ENCODE data around the gene GAS7. TPM values are rescaled to one million over a fixed set of nuclear protein-coding genes. Genes with fewer than 3 reads are reported as not detected.

GAS7 gene
- total and polyA plus RNA-seq, 9 of the 15 experiments (the other 6 are each of a cell fraction or from before 2014, with no cell fraction given) = 0.11 to 0.33 TPM; not detected in 7

DNA sequence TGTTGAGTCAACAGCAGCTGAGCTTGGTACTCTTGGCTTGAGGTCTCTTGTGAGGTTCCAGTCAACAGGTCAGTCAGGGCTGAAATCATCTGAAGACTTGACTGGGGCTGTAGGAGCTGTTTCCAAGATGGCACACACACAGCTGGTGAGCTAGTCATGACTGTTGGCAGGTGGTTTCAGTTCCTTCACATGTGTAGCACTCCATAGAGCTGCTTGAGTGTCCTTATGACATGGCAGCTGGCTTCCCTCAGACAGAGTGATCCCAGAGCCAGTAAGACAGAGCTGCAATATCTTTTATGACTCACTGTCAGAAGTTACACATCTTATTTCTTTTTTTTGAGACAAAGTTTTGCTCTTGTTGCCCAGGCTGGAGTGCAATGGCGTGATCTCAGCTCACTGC lies 19.5 kb upstream of the GAS7 start:
- Histone ChIP-seq H2AFZ (ENCODE audit: low read depth, low read length) (no peak overlapping the region), H3K4me3 (no peak overlapping the region), H3K36me3 (ENCODE audit: control insufficient read depth, insufficient read depth, low read length) (no peaks in the 10 kb centered on the region), H3K27me3 (ENCODE audit: control insufficient read depth in 2 of 2, insufficient read depth in 2 of 2, low read length in 2 of 2) (no peaks in the 10 kb centered on the region; a peak in 1 of 5 replicates), H4K20me1 (replicated peaks; ENCODE audit: control insufficient read depth, insufficient read depth, low read length) (no peaks in the 10 kb centered on the region), H3K4me1 (replicated peaks in 1 of 2; ENCODE audit: control insufficient read depth in 2 of 2, insufficient read depth in 2 of 2, low read length in 2 of 2) (no peaks in the 10 kb centered on the region), H3K4me2 (ENCODE audit: insufficient read depth, low read length) (no peak overlapping the region), H3K9me3 (replicated peaks; ENCODE audit: control insufficient read depth, insufficient read depth, low read depth, low read length) (no peaks in the 10 kb centered on the region), H3K27ac (ENCODE audit: extremely low read depth, low read depth, low read length) (no peak overlapping the region), H3K9ac (ENCODE audit: insufficient read depth in 1 of 2, low read depth in 2 of 2, low read length in 2 of 2) (no peak overlapping the region), H3K79me2 (ENCODE audit: control insufficient read depth, insufficient read depth, low read length) (no peaks in the 10 kb centered on the region), H3K9me1 (ENCODE audit: control insufficient read depth, insufficient read depth, low read length) (no peaks in the 10 kb centered on the region)
- DNase-seq (ENCODE audit: extremely low read depth in 1 of 4, low spot score in 3 of 4) (no peak), ATAC-seq (no peak), FAIRE-seq (no peak)
- TF ChIP-seq, protein P1, sequence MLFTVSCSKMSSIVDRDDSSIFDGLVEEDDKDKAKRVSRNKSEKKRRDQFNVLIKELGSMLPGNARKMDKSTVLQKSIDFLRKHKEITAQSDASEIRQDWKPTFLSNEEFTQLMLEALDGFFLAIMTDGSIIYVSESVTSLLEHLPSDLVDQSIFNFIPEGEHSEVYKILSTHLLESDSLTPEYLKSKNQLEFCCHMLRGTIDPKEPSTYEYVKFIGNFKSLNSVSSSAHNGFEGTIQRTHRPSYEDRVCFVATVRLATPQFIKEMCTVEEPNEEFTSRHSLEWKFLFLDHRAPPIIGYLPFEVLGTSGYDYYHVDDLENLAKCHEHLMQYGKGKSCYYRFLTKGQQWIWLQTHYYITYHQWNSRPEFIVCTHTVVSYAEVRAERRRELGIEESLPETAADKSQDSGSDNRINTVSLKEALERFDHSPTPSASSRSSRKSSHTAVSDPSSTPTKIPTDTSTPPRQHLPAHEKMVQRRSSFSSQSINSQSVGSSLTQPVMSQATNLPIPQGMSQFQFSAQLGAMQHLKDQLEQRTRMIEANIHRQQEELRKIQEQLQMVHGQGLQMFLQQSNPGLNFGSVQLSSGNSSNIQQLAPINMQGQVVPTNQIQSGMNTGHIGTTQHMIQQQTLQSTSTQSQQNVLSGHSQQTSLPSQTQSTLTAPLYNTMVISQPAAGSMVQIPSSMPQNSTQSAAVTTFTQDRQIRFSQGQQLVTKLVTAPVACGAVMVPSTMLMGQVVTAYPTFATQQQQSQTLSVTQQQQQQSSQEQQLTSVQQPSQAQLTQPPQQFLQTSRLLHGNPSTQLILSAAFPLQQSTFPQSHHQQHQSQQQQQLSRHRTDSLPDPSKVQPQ (CRISPR knock-in tag; IDR thresholded peaks at IDR 0.05; ENCODE audit: borderline replicate concordance) = no peak
- TF ChIP-seq BRCA1 (IDR thresholded peaks at IDR 0.05) (no peak), BRCA1 (CRISPR knock-in tag; IDR thresholded peaks at IDR 0.05) (no peak), FOXM1 (IDR thresholded peaks at IDR 0.05; ENCODE audit: low read depth) (no peak), FOXM1 (CRISPR knock-in tag; IDR thresholded peaks at IDR 0.05; ENCODE audit: low read depth) (no peak), SP2 (IDR thresholded peaks at IDR 0.05; ENCODE audit: extremely low read depth, low read depth, low read length, poor library complexity, severe bottlenecking) (no peak), NCOR1 (IDR thresholded peaks at IDR 0.05) (no peak), SRSF1 (IDR thresholded peaks at IDR 0.05; ENCODE audit: low read depth, low read length) (no peak), ZNF699 (CRISPR knock-in tag; IDR thresholded peaks at IDR 0.05; ENCODE audit: insufficient replicate concordance) (no peak)
- TF ChIP-seq, protein P2, sequence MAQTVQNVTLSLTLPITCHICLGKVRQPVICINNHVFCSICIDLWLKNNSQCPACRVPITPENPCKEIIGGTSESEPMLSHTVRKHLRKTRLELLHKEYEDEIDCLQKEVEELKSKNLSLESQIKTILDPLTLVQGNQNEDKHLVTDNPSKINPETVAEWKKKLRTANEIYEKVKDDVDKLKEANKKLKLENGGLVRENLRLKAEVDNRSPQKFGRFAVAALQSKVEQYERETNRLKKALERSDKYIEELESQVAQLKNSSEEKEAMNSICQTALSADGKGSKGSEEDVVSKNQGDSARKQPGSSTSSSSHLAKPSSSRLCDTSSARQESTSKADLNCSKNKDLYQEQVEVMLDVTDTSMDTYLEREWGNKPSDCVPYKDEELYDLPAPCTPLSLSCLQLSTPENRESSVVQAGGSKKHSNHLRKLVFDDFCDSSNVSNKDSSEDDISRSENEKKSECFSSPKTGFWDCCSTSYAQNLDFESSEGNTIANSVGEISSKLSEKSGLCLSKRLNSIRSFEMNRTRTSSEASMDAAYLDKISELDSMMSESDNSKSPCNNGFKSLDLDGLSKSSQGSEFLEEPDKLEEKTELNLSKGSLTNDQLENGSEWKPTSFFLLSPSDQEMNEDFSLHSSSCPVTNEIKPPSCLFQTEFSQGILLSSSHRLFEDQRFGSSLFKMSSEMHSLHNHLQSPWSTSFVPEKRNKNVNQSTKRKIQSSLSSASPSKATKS (CRISPR knock-in tag; IDR thresholded peaks at IDR 0.05) = no peak
- no TSS peak for BruUV-seq (replicated peaks)
- in situ Hi-C loops (cut with MboI) = no loop called here
- 0% methylated on average over 1 of the region's 1 CpG for WGBS (ENCODE audit: insufficient coverage, low coverage, missing lambda C conversion rate)
- intact Hi-C loops (cut with micrococcal nuclease) = no loop called here
- ChIA-PET CTCF (ENCODE audit: low intra/inter-chr PET ratio) (no interaction called here), POLR2A (no interaction called here)
